Testis (tissue), 3 donors: Measurements from ENCODE around the gene TM4SF1. TPM values are rescaled to one million over a fixed set of nuclear protein-coding genes. Genes with fewer than 3 reads are reported as not detected.

Experiments used
- DNase-seq: peaks from one replicate; pipeline ENCODE4 v3.0.0-alpha.2; 2019
- H3K27ac ChIP-seq, 2 donors: fragments of 200-600 bp; sonication (generic); one replicate each; pipeline ENCODE4 v1.5.1; 2019
- H3K27me3 ChIP-seq: fragments of 200-600 bp; sonication (generic); one replicate; pipeline ENCODE4 v1.5.1; 2019
- H3K36me3 ChIP-seq: fragments of 200-600 bp; sonication (generic); one replicate; pipeline ENCODE4 v1.5.1; 2017; ENCODE audit warnings: low read depth; ENCODE audit errors: missing control alignments
- H3K4me1 ChIP-seq: fragments of 200-600 bp; sonication (generic); one replicate; pipeline ENCODE4 v1.5.1; 2019
- H3K4me3 ChIP-seq, 2 donors: fragments of 200-600 bp; sonication (generic); one replicate each; pipeline ENCODE4 v1.5.1; 2017 to 2019
- H3K9me3 ChIP-seq: fragments of 200-600 bp; sonication (generic); one replicate; pipeline ENCODE4 v1.5.1; 2017
- CTCF ChIP-seq, 3 experiments: fragments of 450-650 bp in 2 of 3; fragments of 200-600 bp in 1 of 3; sonication (generic) in 1 of 3; IDR thresholded peaks; one replicate each; pipeline ENCODE4 v1.5.1; 2016 to 2019; ENCODE audit warnings: antibody characterized with exemption in 3 of 3, mild to moderate bottlenecking in 2 of 3, moderate library complexity in 1 of 3
- POLR2A ChIP-seq: fragments of 450-650 bp; IDR thresholded peaks from one replicate; pipeline ENCODE4 v1.6.1; 2017; ENCODE audit warnings: antibody characterized with exemption, mild to moderate bottlenecking, moderate library complexity
- WGBS, 2 donors: methylation state at CpG; one replicate each; pipeline ENCODE4 v1.1.5; 2018; 5-methylcytosine and 5-hydroxymethylcytosine counted together
- intact Hi-C: fragments of 100-400 bp; cut with DNase I; formaldehyde crosslinking; loops from one replicate; pipeline ENCODE4 v1.15.1; 2023; ENCODE audit warnings: low total_unique reads
- polyA plus RNA-seq: library from polyadenylated mRNA; stranded (reverse); fragments of 350-450 nt; fragmentation: Illumina TruSeq; extraction: RNeasy Lipid Tissue Mini Kit (QIAGEN cat#74804); gene quantifications from one replicate; pipeline ENCODE4 v1.2.3, GENCODE V29; 2014; ENCODE audit warnings: low read depth, low replicate concordance; ENCODE audit not compliant: insufficient read depth
- total RNA-seq, 2 donors: library from RNA; depleted of rRNA; stranded (reverse); fragments of >200 nt; gene quantifications; one replicate each; pipeline ENCODE4 v1.2.3, GENCODE V29; 2016

The TM4SF1 gene
- total and polyA plus RNA-seq, 3 donors from 2014 or later: 16.2 to 62.7 (median 24.9) TPM

- no peak for DNase-seq
- Histone ChIP-seq H3K4me3 (no peak overlapping the region), H3K4me1 (peaks cover 13% of the 10 kb centered on the region), H3K27me3 (no peaks in the 10 kb centered on the region), H3K27ac (peak overlapping the region in 1 of 2 donors; percentile 52), H3K9me3 (no peaks in the 10 kb centered on the region), H3K36me3 (no peaks in the 10 kb centered on the region)
- intact Hi-C loops: no loop called here
- TF ChIP-seq CTCF (IDR thresholded peaks at IDR 0.05) (no peak), POLR2A (no peak)
- 77 to 92% methylated on average over 3 of the region's 3 CpGs for WGBS, 2 donors
Measured at GRCh38 chr3:149374793-149375500, 2.5 kb downstream of the TM4SF1 start.

GRCh38 chr3:149374391-149374790 is 3.1 kb downstream of the TM4SF1 start:
- Histone ChIP-seq H3K4me1 (peaks cover 15% of the 10 kb centered on the region), H3K27ac (peak overlapping the region in 1 of 2 donors; percentile 52), H3K4me3 (no peak overlapping the region), H3K27me3 (no peaks in the 10 kb centered on the region), H3K36me3 (no peaks in the 10 kb centered on the region), H3K9me3 (no peaks in the 10 kb centered on the region)
- TF ChIP-seq CTCF (IDR thresholded peaks at IDR 0.05): no peak
- intact Hi-C loops: no loop called here
- WGBS, 2 donors: 42 to 73% methylated on average over 1 of the region's 1 CpG
- DNase-seq: no peak

- no peaks in the 10 kb centered on the region for H3K9me3 ChIP-seq
- H3K36me3 ChIP-seq: no peaks in the 10 kb centered on the region
- WGBS, 2 donors: 59 to 74% methylated on average over 2 of the region's 2 CpGs
- no peak for DNase-seq
- intact Hi-C loops: no loop called here
- H3K27ac ChIP-seq: peak overlapping the region in 1 of 2 donors; percentile 5
- no peak overlapping the region for H3K4me3 ChIP-seq
- no peaks in the 10 kb centered on the region for H3K27me3 ChIP-seq
- peaks cover 12% of the 10 kb centered on the region for H3K4me1 ChIP-seq
- TF ChIP-seq CTCF (IDR thresholded peaks at IDR 0.05): no peak
- no peak for TF ChIP-seq POLR2A
Measured at GRCh38 chr3:149373235-149374125, 4.0 kb downstream of the TM4SF1 start.

GRCh38 chr3:149371723-149372114 is 5.7 kb downstream of the TM4SF1 start:
- no peaks in the 10 kb centered on the region for H3K27me3 ChIP-seq
- H3K9me3 ChIP-seq: no peaks in the 10 kb centered on the region
- intact Hi-C loops: no loop called here
- no peak for TF ChIP-seq CTCF (IDR thresholded peaks at IDR 0.05)
- TF ChIP-seq POLR2A: no peak
- 88 to 91% methylated on average over 2 of the region's 2 CpGs for WGBS, 2 donors
- H3K27ac ChIP-seq: peak overlapping the region in 1 of 2 donors; percentile 8
- DNase-seq: no peak
- no peak overlapping the region for H3K4me3 ChIP-seq
- no peaks in the 10 kb centered on the region for H3K36me3 ChIP-seq
- peaks cover 11% of the 10 kb centered on the region for H3K4me1 ChIP-seq
